Measurements from ENCODE around the gene SYT2.

DNA sequence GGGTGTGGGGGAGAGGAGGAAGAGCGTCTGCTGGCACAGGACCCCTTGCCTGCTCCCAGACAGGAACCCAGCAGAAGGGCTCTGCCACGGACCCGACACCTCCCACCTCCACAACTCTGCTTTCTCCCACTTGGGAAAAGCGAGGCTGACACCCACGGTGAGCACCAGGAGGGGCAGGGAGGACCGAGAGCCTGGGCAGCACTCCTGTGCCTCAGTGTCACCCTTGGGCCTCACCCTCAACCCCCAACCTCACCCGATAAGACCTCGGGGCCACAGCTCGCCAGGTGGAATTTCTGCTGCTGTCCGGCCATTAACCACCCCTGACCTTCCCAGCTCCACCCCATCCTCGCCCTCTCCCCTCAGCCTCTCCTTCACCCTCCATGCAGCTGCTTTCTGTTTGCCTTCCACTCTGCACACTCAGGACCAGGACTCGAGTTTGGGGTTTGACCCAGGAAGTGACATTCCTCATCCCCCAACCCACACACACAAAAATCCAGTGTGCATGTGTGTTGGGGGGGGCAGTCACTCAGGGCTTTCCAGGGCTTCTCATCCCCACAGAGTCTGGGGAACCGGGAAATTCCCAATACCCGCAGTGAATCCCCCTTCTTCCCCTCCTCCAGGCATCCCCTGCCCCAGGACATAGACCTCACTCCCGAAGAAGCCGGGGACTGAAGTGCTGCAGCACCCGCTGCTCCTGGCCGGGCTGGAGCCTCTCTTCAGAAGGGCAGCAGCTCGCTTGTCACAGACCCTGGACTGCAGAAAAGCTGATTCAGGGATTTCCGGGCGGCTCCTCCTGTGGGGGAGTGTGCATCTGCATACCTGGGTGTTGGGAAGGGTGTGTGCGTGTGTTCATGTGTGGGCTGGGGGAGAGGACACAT, 65.8 kb downstream of the SYT2 start:
- TF ChIP-seq, protein P1, sequence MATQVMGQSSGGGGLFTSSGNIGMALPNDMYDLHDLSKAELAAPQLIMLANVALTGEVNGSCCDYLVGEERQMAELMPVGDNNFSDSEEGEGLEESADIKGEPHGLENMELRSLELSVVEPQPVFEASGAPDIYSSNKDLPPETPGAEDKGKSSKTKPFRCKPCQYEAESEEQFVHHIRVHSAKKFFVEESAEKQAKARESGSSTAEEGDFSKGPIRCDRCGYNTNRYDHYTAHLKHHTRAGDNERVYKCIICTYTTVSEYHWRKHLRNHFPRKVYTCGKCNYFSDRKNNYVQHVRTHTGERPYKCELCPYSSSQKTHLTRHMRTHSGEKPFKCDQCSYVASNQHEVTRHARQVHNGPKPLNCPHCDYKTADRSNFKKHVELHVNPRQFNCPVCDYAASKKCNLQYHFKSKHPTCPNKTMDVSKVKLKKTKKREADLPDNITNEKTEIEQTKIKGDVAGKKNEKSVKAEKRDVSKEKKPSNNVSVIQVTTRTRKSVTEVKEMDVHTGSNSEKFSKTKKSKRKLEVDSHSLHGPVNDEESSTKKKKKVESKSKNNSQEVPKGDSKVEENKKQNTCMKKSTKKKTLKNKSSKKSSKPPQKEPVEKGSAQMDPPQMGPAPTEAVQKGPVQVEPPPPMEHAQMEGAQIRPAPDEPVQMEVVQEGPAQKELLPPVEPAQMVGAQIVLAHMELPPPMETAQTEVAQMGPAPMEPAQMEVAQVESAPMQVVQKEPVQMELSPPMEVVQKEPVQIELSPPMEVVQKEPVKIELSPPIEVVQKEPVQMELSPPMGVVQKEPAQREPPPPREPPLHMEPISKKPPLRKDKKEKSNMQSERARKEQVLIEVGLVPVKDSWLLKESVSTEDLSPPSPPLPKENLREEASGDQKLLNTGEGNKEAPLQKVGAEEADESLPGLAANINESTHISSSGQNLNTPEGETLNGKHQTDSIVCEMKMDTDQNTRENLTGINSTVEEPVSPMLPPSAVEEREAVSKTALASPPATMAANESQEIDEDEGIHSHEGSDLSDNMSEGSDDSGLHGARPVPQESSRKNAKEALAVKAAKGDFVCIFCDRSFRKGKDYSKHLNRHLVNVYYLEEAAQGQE (IDR thresholded peaks at IDR 0.05; ENCODE audit: insufficient read depth in 1 of 2, low read depth in 2 of 2, low read length in 2 of 2), result no peak
- TF ChIP-seq POLR2AphosphoS5 (IDR thresholded peaks at IDR 0.05; ENCODE audit: low read depth, low read length) (no peak), SIN3A (IDR thresholded peaks at IDR 0.05; ENCODE audit: borderline replicate concordance, insufficient read depth, low read length) (no peak), TAF1 (IDR thresholded peaks at IDR 0.05; ENCODE audit: borderline replicate concordance, insufficient read depth, low read length) (no peak), FOXP2 (optimal IDR thresholded peaks at IDR 0.05; ENCODE audit: borderline replicate concordance, extremely low read depth, extremely low read length, insufficient read depth) (no peak)

Data from PFSK-1 (cell line).